ENCODE data around the gene HYI. TPM values are rescaled to one million over a fixed set of nuclear protein-coding genes. Genes with fewer than 3 reads are reported as not detected.

The HYI gene
- total and polyA plus RNA-seq, 11 donors: 8.1 to 33.0 (median 20.9) TPM

- no peaks in the 10 kb centered on the region for H3K9me3 ChIP-seq
- WGBS, 4 donors: 87 to 91% (median 89%) methylated on average over 6 of the region's 6 CpGs
- peaks cover 0 to 62% (median 46%) of the 10 kb centered on the region in 9 donors for H3K36me3 ChIP-seq
- DNase-seq (no peak), ATAC-seq (no peak)
- TF ChIP-seq CTCF (IDR thresholded peaks at IDR 0.05) (no peak), POLR2A (IDR thresholded peaks at IDR 0.05) (no peak)
- no peak overlapping the region for H3K4me3 ChIP-seq
- H3K27ac ChIP-seq: no peak overlapping the region
- H3K27me3 ChIP-seq: no peaks in the 10 kb centered on the region
- intact Hi-C loops (cut with DNase I): no loop called here
- H3K4me1 ChIP-seq: peaks cover 0 to 11% (median 2%) of the 10 kb centered on the region in 12 donors
These were observed 51.5 kb downstream of the HYI start for GRCh38 chr1:43402089-43402865.

Small RNAs within 50 kb of the gene (microRNA-seq; reads per million reads assigned to microRNA genes)
- 0 to 1.4 (median 0.10) reads per million in 4 donors for gene MIR6735

Other genes starting within 250 kb of the HYI start
- under 1 TPM in 4 of 9 donors, not detected in 5; 0.15 to 0.68 (median 0.47) TPM for gene TMEM125, start 183.9 kb downstream of the HYI start, total RNA-seq
- gene TMEM125, start 183.9 kb downstream of the HYI start, polyA plus RNA-seq: under 1 TPM; 0.11 to 0.30 TPM
- gene C1orf210, start 168.3 kb downstream of the HYI start, total RNA-seq: not detected
- not detected for gene C1orf210, start 168.3 kb downstream of the HYI start, polyA plus RNA-seq
- 10 to 100 TPM; 19.2 to 65.1 (median 28.4) TPM for gene TIE1, start 152.9 kb downstream of the HYI start, total RNA-seq
- 10 to 100 TPM; 25.1 to 37.6 TPM for gene TIE1, start 152.9 kb downstream of the HYI start, polyA plus RNA-seq
- under 1 TPM; 0.25 to 0.98 (median 0.59) TPM for gene MPL, start 116.1 kb downstream of the HYI start, total RNA-seq
- under 1 TPM in 1 of 2 donors, not detected in 1; 0.11 TPM for gene MPL, start 116.1 kb downstream of the HYI start, polyA plus RNA-seq
- gene CDC20, start 95.0 kb downstream of the HYI start, total RNA-seq: 10 to 100 TPM in 1 of 9 donors, 1 to 10 TPM in 5, under 1 TPM in 3; 0.45 to 16.9 (median 1.5) TPM
- gene CDC20, start 95.0 kb downstream of the HYI start, polyA plus RNA-seq: under 1 TPM; 0.38 to 0.49 TPM
- 10 to 100 TPM; 22.1 to 63.5 (median 33.6) TPM for gene ELOVL1, start 85.9 kb downstream of the HYI start, total RNA-seq
- 10 to 100 TPM; 25.7 to 93.4 TPM for gene ELOVL1, start 85.9 kb downstream of the HYI start, polyA plus RNA-seq
- 10 to 100 TPM; 13.7 to 25.4 (median 16.9) TPM for gene MED8, start 64.1 kb downstream of the HYI start, total RNA-seq
- gene MED8, start 64.1 kb downstream of the HYI start, polyA plus RNA-seq: 10 to 100 TPM; 11.7 to 31.4 TPM
- 10 to 100 TPM; 19.0 to 39.7 (median 24.4) TPM for gene SZT2, start 64.0 kb downstream of the HYI start, total RNA-seq
- gene SZT2, start 64.0 kb downstream of the HYI start, polyA plus RNA-seq: 10 to 100 TPM; 13.1 to 29.1 TPM
- 10 to 100 TPM in 1 of 9 donors, 1 to 10 TPM in 8; 2.1 to 74.1 (median 6.3) TPM for gene PTPRF, start 77.0 kb upstream of the HYI start, total RNA-seq
- gene PTPRF, start 77.0 kb upstream of the HYI start, polyA plus RNA-seq: 1 to 10 TPM in 1 of 2 donors, under 1 TPM in 1; 0.91 to 4.0 TPM
- gene KDM4A, start 196.2 kb upstream of the HYI start, total RNA-seq: 10 to 100 TPM; 10.7 to 32.2 (median 18.5) TPM
- gene KDM4A, start 196.2 kb upstream of the HYI start, polyA plus RNA-seq: 1 to 10 TPM; 5.6 to 9.5 TPM

Measured in heart left ventricle (tissue), 16 donors.